Epithelial cell of esophagus (primary cell): ENCODE results near the gene DBH.

Experiments used
- DNase-seq: peaks from one replicate; pipeline ENCODE4 v3.0.0; 2010; ENCODE audit warnings: low read depth
- H3K4me3 ChIP-seq: 2 replicates; pipeline ENCODE4 v1.5.1; 2011; ENCODE audit warnings: mild to moderate bottlenecking, low read length, control low read depth
- CTCF ChIP-seq: IDR thresholded peaks from 2 replicates; pipeline ENCODE4 v1.5.1; 2011; ENCODE audit warnings: low read depth, mild to moderate bottlenecking, low read length, control low read depth, inconsistent platforms; ENCODE audit not compliant: insufficient read depth; ENCODE audit errors: missing control alignments

The DBH gene

DNA sequence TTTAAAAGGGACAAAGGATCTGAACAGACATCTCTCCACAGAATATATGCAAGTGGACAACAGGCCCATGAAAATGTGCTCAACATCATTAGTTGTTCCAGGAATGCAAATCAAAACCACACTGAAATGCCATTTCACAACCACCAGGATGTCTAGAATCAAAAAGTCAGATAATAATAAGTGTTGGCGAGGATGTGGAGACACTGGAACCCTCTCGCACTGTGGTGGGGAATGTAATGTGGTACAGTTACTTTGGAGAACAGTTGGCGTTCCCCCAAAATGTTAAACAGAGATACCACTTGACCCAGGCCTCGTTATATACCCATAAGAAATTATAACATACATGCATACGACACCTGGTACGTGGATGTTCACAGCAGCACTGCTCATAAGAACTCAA is 63.4 kb downstream of the DBH start:
- no peak overlapping the region for H3K4me3 ChIP-seq
- no peak for TF ChIP-seq CTCF
- DNase-seq: no peak

GRCh38 chr9:133700819-133701320 is 64.7 kb downstream of the DBH start:
- no peak overlapping the region for H3K4me3 ChIP-seq
- TF ChIP-seq CTCF: no peak
- no peak for DNase-seq

GRCh38 chr9:133701321-133701980 is 65.3 kb downstream of the DBH start:
- no peak overlapping the region for H3K4me3 ChIP-seq
- DNase-seq: no peak
- no peak for TF ChIP-seq CTCF

- H3K4me3 ChIP-seq: no peak overlapping the region
- DNase-seq: no peak
- TF ChIP-seq CTCF: no peak
These were observed 66.0 kb downstream of the DBH start for GRCh38 chr9:133701981-133702797.

- DNase-seq: no peak
- TF ChIP-seq CTCF: no peak
- no peak overlapping the region for H3K4me3 ChIP-seq
These were observed 66.8 kb downstream of the DBH start for GRCh38 chr9:133702798-133703590.

DNA sequence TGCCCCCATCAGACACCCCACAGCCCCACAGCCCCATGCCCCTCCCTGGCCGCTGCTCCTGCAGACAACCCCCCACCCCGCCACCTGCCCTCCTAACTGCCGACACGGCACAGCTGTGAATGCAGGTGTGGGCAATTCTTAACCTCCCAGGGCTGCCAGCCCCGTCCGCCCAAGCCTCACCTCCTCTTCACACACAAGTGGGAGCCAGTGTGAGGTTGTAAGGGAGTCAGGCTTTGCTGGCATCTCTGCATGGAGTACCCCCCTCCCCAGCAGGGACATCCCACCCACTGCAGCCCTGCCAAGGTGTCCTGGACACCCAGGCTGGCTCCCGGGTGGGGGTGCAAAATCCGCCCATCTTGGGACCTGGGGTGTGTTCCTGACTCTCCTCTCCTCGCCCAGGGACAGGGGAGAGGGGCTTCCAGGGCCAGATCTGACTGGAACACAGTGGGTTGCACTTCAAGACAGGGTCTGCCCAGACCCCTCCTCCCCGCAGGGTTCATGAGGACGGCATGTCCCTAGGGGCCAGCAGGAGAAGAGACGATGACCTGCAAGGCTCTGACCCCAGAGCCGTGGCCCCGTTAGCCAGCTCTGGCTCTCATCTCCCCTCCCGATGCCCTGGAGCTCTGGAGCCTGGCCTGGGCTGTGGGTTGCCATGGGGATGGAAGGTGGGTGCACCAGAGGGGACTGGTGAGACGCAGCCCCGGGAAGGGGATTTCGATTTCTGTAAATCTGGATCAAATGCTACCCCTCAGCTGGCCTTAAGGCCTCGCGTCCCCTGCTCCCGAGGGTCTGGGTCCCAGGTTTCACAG is 67.6 kb downstream of the DBH start:
- no peak for DNase-seq
- no peak for TF ChIP-seq CTCF
- H3K4me3 ChIP-seq: no peak overlapping the region
